ENCODE measurements around the gene DOHH.

Gene DOHH

GRCh38 chr19:3514930-3515329 lies 14.5 kb upstream of the DOHH start:
- no peak overlapping the region for H2BK15ac ChIP-seq (replicated peaks; ENCODE audit: low read depth)
- no peak overlapping the region for H2BK120ac ChIP-seq (ENCODE audit: low read depth, low read length)
- H3K27me3 ChIP-seq (ENCODE audit: insufficient read depth, low read length, poor library complexity) = no peaks in the 10 kb centered on the region
- H3K4me3 ChIP-seq (ENCODE audit: low read length) = no peak overlapping the region
- no peak overlapping the region for H3K4ac ChIP-seq (ENCODE audit: low read depth, low read length)
- H4K8ac ChIP-seq (ENCODE audit: low read depth, low read length) = no peak overlapping the region
- no peak overlapping the region for H4K5ac ChIP-seq (ENCODE audit: low read length)
- no peak overlapping the region for H2BK5ac ChIP-seq (ENCODE audit: low read length)
- H3K4me1 ChIP-seq (ENCODE audit: control insufficient read depth, low read depth, low read length) = no peaks in the 10 kb centered on the region
- DNase-seq = no peak
- no CpG with 5 or more reads among the region's 12 CpGs for WGBS (ENCODE audit: extremely low coverage, insufficient coverage, low lambda C conversion rate)
- H3K23ac ChIP-seq (ENCODE audit: low read length) = no peak overlapping the region
- no peak overlapping the region for H3K4me2 ChIP-seq (ENCODE audit: low read length)
- H3K36me3 ChIP-seq (ENCODE audit: control insufficient read depth, insufficient read depth, low read length) = no peaks in the 10 kb centered on the region
- no peak overlapping the region for H3K18ac ChIP-seq (ENCODE audit: low read length)
- peaks cover 37% of the 10 kb centered on the region for H3K79me1 ChIP-seq (ENCODE audit: low read length)
- peaks cover 45% of the 10 kb centered on the region for H3K79me2 ChIP-seq (ENCODE audit: control insufficient read depth, insufficient read depth, low read length)
- no peak overlapping the region for H3K9ac ChIP-seq (ENCODE audit: low read length)
- no peak overlapping the region for H3K27ac ChIP-seq (ENCODE audit: low read depth, low read length)
- H3K56ac ChIP-seq (ENCODE audit: low read length) = no peak overlapping the region
- no peak overlapping the region for H2AK5ac ChIP-seq (ENCODE audit: low read length)

GRCh38 chr19:3513229-3514140 lies 13.0 kb upstream of the DOHH start:
- H3K79me1 ChIP-seq (ENCODE audit: low read length) = peaks cover 37% of the 10 kb centered on the region
- H2AK5ac ChIP-seq (ENCODE audit: low read length) = no peak overlapping the region
- H3K27ac ChIP-seq (ENCODE audit: low read depth, low read length) = no peak overlapping the region
- no peaks in the 10 kb centered on the region for H3K27me3 ChIP-seq (ENCODE audit: insufficient read depth, low read length, poor library complexity)
- H2BK5ac ChIP-seq (ENCODE audit: low read length) = no peak overlapping the region
- no peak overlapping the region for H4K5ac ChIP-seq (ENCODE audit: low read length)
- WGBS (ENCODE audit: extremely low coverage, insufficient coverage, low lambda C conversion rate) = no CpG with 5 or more reads among the region's 23 CpGs
- no peak overlapping the region for H3K56ac ChIP-seq (ENCODE audit: low read length)
- H2BK15ac ChIP-seq (replicated peaks; ENCODE audit: low read depth) = no peak overlapping the region
- H3K18ac ChIP-seq (ENCODE audit: low read length) = no peak overlapping the region
- H4K8ac ChIP-seq (ENCODE audit: low read depth, low read length) = no peak overlapping the region
- no peak overlapping the region for H2BK120ac ChIP-seq (ENCODE audit: low read depth, low read length)
- H3K36me3 ChIP-seq (ENCODE audit: control insufficient read depth, insufficient read depth, low read length) = no peaks in the 10 kb centered on the region
- H3K4me1 ChIP-seq (ENCODE audit: control insufficient read depth, low read depth, low read length) = no peaks in the 10 kb centered on the region
- H3K79me2 ChIP-seq (ENCODE audit: control insufficient read depth, insufficient read depth, low read length) = peaks cover 51% of the 10 kb centered on the region
- H3K4me2 ChIP-seq (ENCODE audit: low read length) = no peak overlapping the region
- no peak overlapping the region for H3K4ac ChIP-seq (ENCODE audit: low read depth, low read length)
- H3K4me3 ChIP-seq (ENCODE audit: low read length) = no peak overlapping the region
- no peak overlapping the region for H3K9ac ChIP-seq (ENCODE audit: low read length)
- H3K23ac ChIP-seq (ENCODE audit: low read length) = no peak overlapping the region
- DNase-seq = no peak

DNA sequence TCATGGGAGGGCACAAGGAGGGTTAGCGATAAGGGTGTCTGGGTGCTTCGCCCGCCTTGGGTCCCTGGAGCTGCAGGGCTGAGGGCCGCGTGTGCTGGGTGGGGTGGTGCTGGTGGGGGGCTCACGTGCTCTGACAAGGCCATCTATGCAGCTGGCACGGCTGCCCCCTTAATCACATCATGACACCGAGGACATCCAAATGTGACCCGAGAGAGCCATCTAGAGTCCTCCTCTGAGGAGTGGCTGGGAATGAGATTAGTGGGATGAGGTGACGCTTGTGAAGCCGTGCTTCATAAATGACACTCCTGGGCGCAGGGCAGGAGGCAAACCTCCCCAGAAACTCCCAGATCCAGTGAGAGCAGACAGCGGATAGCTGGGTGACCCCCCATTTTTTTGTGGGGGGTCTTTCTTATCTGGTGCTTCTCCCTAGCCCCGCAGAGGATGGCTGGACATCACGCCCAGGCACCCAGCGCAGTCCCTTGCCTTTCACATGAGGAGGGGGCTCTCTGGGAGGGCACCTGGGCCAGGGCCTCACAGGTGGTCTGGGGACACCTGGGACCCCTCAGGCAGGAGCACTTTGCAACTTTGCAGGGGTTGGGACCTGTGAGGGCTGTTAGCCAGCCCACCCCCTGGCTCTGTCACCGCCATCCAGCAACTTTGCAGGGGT lies 12.2 kb upstream of the DOHH start:
- Histone ChIP-seq H3K36me3 (ENCODE audit: control insufficient read depth, insufficient read depth, low read length) (no peaks in the 10 kb centered on the region), H3K23ac (ENCODE audit: low read length) (no peak overlapping the region), H3K79me2 (ENCODE audit: control insufficient read depth, insufficient read depth, low read length) (peaks cover 52% of the 10 kb centered on the region), H3K4me1 (ENCODE audit: control insufficient read depth, low read depth, low read length) (no peaks in the 10 kb centered on the region), H2BK5ac (ENCODE audit: low read length) (no peak overlapping the region), H3K18ac (ENCODE audit: low read length) (no peak overlapping the region), H3K79me1 (ENCODE audit: low read length) (peaks cover 37% of the 10 kb centered on the region), H4K5ac (ENCODE audit: low read length) (no peak overlapping the region), H3K4ac (ENCODE audit: low read depth, low read length) (no peak overlapping the region), H3K4me3 (ENCODE audit: low read length) (no peak overlapping the region), H3K9ac (ENCODE audit: low read length) (no peak overlapping the region), H2BK15ac (replicated peaks; ENCODE audit: low read depth) (no peak overlapping the region), H3K27ac (ENCODE audit: low read depth, low read length) (no peak overlapping the region), H4K8ac (ENCODE audit: low read depth, low read length) (no peak overlapping the region), H2BK120ac (ENCODE audit: low read depth, low read length) (no peak overlapping the region), H3K4me2 (ENCODE audit: low read length) (no peak overlapping the region), H3K56ac (ENCODE audit: low read length) (no peak overlapping the region), H3K27me3 (ENCODE audit: insufficient read depth, low read length, poor library complexity) (no peaks in the 10 kb centered on the region), H2AK5ac (ENCODE audit: low read length) (no peak overlapping the region)
- no CpG with 5 or more reads among the region's 17 CpGs for WGBS (ENCODE audit: extremely low coverage, insufficient coverage, low lambda C conversion rate)
- no peak for DNase-seq

GRCh38 chr19:3511506-3512251 lies 11.2 kb upstream of the DOHH start:
- Histone ChIP-seq H3K56ac (ENCODE audit: low read length) (no peak overlapping the region), H2BK15ac (replicated peaks; ENCODE audit: low read depth) (no peak overlapping the region), H2AK5ac (ENCODE audit: low read length) (no peak overlapping the region), H3K4me2 (ENCODE audit: low read length) (no peak overlapping the region), H3K4me1 (ENCODE audit: control insufficient read depth, low read depth, low read length) (no peaks in the 10 kb centered on the region), H3K23ac (ENCODE audit: low read length) (no peak overlapping the region), H3K4ac (ENCODE audit: low read depth, low read length) (no peak overlapping the region), H3K79me1 (ENCODE audit: low read length) (peaks cover 37% of the 10 kb centered on the region), H3K9ac (ENCODE audit: low read length) (no peak overlapping the region), H2BK120ac (ENCODE audit: low read depth, low read length) (no peak overlapping the region), H3K27ac (ENCODE audit: low read depth, low read length) (no peak overlapping the region), H4K5ac (ENCODE audit: low read length) (no peak overlapping the region), H2BK5ac (ENCODE audit: low read length) (no peak overlapping the region), H3K79me2 (ENCODE audit: control insufficient read depth, insufficient read depth, low read length) (peaks cover 58% of the 10 kb centered on the region), H3K4me3 (ENCODE audit: low read length) (no peak overlapping the region), H3K18ac (ENCODE audit: low read length) (no peak overlapping the region), H3K27me3 (ENCODE audit: insufficient read depth, low read length, poor library complexity) (no peaks in the 10 kb centered on the region), H3K36me3 (ENCODE audit: control insufficient read depth, insufficient read depth, low read length) (no peaks in the 10 kb centered on the region), H4K8ac (ENCODE audit: low read depth, low read length) (no peak overlapping the region)
- no peak for DNase-seq
- WGBS (ENCODE audit: extremely low coverage, insufficient coverage, low lambda C conversion rate) = no CpG with 5 or more reads among the region's 26 CpGs

GRCh38 chr19:3510727-3511126 lies 10.3 kb upstream of the DOHH start:
- H3K4me1 ChIP-seq (ENCODE audit: control insufficient read depth, low read depth, low read length) = no peaks in the 10 kb centered on the region
- H3K4me3 ChIP-seq (ENCODE audit: low read length) = no peak overlapping the region
- H2BK5ac ChIP-seq (ENCODE audit: low read length) = no peak overlapping the region
- H2BK15ac ChIP-seq (replicated peaks; ENCODE audit: low read depth) = no peak overlapping the region
- no peak overlapping the region for H4K8ac ChIP-seq (ENCODE audit: low read depth, low read length)
- WGBS (ENCODE audit: extremely low coverage, insufficient coverage, low lambda C conversion rate) = no CpG with 5 or more reads among the region's 22 CpGs
- H3K79me2 ChIP-seq (ENCODE audit: control insufficient read depth, insufficient read depth, low read length) = peaks cover 50% of the 10 kb centered on the region
- no peak overlapping the region for H3K23ac ChIP-seq (ENCODE audit: low read length)
- H3K27me3 ChIP-seq (ENCODE audit: insufficient read depth, low read length, poor library complexity) = no peaks in the 10 kb centered on the region
- no peak overlapping the region for H3K18ac ChIP-seq (ENCODE audit: low read length)
- H3K9ac ChIP-seq (ENCODE audit: low read length) = no peak overlapping the region
- H4K5ac ChIP-seq (ENCODE audit: low read length) = no peak overlapping the region
- H2BK120ac ChIP-seq (ENCODE audit: low read depth, low read length) = no peak overlapping the region
- no peak overlapping the region for H2AK5ac ChIP-seq (ENCODE audit: low read length)
- H3K79me1 ChIP-seq (ENCODE audit: low read length) = peaks cover 32% of the 10 kb centered on the region
- H3K36me3 ChIP-seq (ENCODE audit: control insufficient read depth, insufficient read depth, low read length) = no peaks in the 10 kb centered on the region
- no peak for DNase-seq
- H3K56ac ChIP-seq (ENCODE audit: low read length) = no peak overlapping the region
- H3K4ac ChIP-seq (ENCODE audit: low read depth, low read length) = no peak overlapping the region
- H3K4me2 ChIP-seq (ENCODE audit: low read length) = no peak overlapping the region
- no peak overlapping the region for H3K27ac ChIP-seq (ENCODE audit: low read depth, low read length)

Data from mesendoderm (in vitro differentiated cells).